ENCODE results near the gene RBMS3.

Gene RBMS3

DNA sequence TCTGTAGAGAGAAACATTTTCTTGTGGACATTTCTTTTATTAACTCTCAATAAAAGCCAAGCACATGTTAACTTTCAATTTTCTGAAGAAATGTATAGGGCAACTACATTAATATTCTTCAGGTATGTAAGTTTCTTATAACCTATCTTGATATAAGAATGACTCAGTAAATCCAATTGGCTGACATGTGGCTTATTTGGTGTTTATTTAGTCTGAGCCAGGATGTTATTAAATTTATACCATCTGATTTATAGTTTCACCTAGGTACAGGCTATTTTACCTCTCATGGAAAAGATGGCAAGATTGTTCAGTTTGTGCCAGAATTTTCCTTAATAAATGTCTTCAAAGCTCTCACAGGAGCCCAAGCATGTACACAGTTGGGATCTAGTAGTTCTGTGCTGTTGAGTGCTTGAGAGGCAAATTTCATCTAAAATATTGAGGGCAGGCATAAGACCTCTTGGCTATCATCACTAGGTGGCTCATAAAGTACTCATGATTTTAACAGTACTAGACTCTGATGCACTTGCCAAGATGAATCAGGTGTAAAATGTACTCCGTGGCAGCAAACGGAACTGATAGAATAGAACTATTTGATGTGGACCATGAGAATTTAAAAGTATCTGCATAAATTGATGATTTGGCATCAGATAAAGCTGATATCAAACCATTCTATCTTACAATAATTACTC, 631.9 kb downstream of the RBMS3 start:
- DNase-seq: no peak

GRCh38 chr3:29914861-29915524, 634.1 kb downstream of the RBMS3 start:
- peak; percentile 79 for DNase-seq

GRCh38 chr3:29919571-29919970, 638.7 kb downstream of the RBMS3 start:
- peak; percentile 10 for DNase-seq

DNA sequence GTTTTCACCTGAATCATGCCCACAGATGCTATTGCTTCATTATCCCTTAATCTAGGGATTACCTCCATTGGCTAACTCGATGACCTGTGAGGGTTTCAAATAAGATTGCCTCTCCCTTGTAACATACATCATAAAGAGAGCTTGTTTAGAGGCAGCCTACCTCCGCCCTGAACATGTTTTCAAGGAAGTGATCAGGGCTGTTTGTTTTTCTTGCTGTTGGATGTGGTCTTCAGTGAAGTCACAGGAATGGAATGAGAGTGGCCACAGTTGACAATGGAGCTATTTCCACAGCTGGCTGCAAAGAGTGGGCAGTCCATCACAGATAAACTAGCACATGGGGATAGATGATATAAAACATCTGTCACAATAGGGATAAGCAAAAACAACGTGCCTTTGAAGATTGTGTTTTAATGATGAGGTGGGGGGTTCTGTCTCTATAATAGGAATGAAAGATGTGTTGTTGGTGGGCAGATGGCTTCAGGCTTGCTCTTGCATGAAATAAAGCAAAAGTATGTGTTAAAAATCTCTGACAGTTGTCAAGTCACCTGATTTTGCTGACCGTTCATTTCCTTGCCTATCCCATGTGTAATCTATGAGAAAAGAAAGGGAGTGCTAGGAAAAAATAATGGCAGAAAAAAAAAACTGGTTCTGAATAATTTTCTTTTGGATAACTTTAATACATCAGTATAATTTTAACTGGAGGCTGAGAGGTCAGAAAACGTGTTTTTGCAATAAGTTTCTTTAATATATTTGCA, 642.3 kb downstream of the RBMS3 start:
- DNase-seq: peak; percentile 90

GRCh38 chr3:29924783-29925561, 644.1 kb downstream of the RBMS3 start:
- peak; percentile 21 for DNase-seq

- DNase-seq: no peak
Measured at GRCh38 chr3:29926378-29926777, 645.5 kb downstream of the RBMS3 start.

- no peak for DNase-seq
Measured at GRCh38 chr3:29932696-29933325, 651.9 kb downstream of the RBMS3 start.

- no peak for DNase-seq
Measured at GRCh38 chr3:29933802-29934490, 653.1 kb downstream of the RBMS3 start.

DNA sequence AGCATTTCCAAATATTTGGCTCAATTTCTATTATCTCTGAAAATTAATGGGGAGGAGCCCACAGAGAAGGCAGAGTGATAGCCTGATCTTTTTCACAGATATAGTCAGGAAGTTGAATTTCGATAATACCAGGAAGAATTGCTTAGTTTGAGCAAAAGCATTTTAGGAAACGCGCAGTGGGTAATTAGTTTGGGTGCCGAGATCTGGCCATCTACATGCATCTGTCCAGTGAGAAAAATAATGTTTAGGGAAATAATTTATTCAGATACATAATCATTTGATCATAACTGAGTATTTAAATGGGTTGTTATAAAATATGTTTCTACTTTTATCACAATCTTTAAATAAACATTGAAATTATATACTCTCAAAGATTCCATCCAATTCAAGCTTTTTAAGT, 653.9 kb downstream of the RBMS3 start:
- no peak for DNase-seq

DNA sequence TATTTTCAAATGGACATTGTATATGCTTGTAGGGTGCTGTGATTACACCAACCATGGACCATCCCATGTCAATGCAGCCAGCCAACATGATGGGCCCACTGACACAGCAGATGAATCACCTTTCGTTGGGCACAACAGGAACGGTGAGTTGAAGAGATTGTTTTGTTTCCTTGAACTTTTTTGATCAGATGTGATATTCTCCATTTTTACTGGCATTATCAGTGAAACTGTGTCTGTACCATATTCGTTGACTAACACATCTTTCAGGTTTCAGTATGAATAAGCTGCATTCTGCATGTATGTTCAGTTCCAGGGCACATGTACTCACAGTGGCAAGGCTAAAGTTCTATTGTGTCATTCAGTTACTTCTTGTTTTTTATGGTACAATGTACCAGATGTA, 655.2 kb downstream of the RBMS3 start:
- DNase-seq: no peak

- no peak for DNase-seq
Measured at GRCh38 chr3:29936766-29937165, 655.9 kb downstream of the RBMS3 start.

GRCh38 chr3:29937185-29937584, 656.3 kb downstream of the RBMS3 start:
- peak; percentile 82 for DNase-seq

GRCh38 chr3:29940759-29941323, 660.0 kb downstream of the RBMS3 start:
- DNase-seq: no peak

- no peak for DNase-seq
Measured at GRCh38 chr3:29942297-29942696, 661.4 kb downstream of the RBMS3 start.

DNA sequence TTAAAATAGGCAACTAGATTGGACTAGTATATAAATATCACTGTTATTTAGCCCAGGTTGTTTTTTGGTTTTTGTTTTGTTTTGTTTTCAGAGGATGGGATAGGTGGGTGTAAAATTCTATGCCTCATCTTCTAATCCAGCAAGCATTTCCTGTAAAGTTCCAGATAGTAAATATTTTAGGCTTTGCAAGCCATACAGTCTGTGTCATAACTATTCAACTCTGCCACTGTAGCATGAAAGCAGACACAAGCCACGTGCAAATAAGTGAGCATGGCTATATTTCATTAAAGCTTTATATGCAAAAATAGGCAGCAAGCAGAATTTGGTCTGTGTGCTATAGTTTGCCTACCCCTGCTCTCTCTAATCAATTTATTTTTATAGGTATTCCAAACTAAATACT, 668.3 kb downstream of the RBMS3 start:
- DNase-seq: peak; percentile 50

GRCh38 chr3:29949940-29950616, 669.2 kb downstream of the RBMS3 start:
- DNase-seq: no peak

- DNase-seq: no peak
Measured at GRCh38 chr3:29952431-29952830, 671.6 kb downstream of the RBMS3 start.

DNA sequence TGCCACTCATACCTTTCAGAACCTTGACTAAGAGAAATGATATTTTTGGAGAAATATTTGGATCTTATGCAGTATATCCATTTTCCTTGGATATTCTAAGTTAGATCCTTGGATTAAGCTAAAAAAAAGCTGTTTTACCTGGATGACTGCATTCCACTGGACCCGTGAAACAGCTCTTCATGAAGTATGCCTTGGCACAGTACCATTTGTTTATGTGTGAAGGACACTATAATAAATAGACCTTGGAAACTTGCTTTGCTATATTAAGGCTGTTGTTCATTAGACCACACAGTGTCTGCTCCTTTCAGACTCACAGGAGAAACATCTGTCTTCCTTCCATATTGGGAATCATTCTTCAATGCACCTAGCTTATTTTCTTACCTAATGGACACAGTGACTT, 674.5 kb downstream of the RBMS3 start:
- DNase-seq: no peak

GRCh38 chr3:29958816-29959215, 677.9 kb downstream of the RBMS3 start:
- no peak for DNase-seq

DNA sequence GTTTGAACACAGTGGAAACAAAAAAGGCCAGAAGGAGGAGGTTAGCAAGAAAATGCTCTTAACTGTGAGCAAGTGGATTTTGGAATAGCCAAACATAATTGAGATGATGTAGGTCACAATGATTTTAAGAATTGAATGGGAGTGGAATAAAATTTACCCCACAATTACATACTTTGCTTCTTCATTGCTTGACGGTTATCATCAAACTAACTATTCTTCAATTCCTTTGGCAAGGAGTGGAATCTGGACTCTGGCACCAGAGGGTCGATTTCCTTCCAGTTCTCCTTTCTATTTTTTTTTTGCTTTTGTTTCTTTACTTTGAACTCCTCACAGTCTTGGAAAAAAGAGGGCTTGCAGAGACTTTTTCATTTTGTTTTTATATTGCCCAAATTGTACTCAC, 691.0 kb downstream of the RBMS3 start:
- DNase-seq: no peak
